Esophagus squamous epithelium (tissue), 5 donors: ENCODE measurements around the gene POU2AF3. TPM values are rescaled to one million over a fixed set of nuclear protein-coding genes. Genes with fewer than 3 reads are reported as not detected.
"Not testable (repeated sequence)": the region's sequence is repeated elsewhere in the genome, so short reads cannot be mapped to it uniquely, and the experiment has no call there.

Experiments
- DNase-seq: peaks from one replicate; lab custom pipeline; 2025; lab: John Stamatoyannopoulos, UW
- H3K27ac ChIP-seq, 4 donors: fragments of 200-600 bp; sonication (generic); one replicate each; pipeline ENCODE4 v1.5.1; 2016 to 2019; ENCODE audit warnings: mild to moderate bottlenecking in 1 of 4
- H3K27me3 ChIP-seq, 4 donors: fragments of 200-600 bp; sonication (generic); 1 replicate in 3 of 4; 2 replicates in 1 of 4; pipeline versions ENCODE4 v1.5.1 to v1.6.0; 2017 to 2021; ENCODE audit warnings: antibody characterized with exemption in 1 of 4
- H3K36me3 ChIP-seq, 3 donors: fragments of 200-600 bp; sonication (generic); one replicate each; pipeline ENCODE4 v1.5.1; 2016 to 2019
- H3K4me1 ChIP-seq, 3 donors: fragments of 200-600 bp; sonication (generic); one replicate each; pipeline ENCODE4 v1.5.1; 2017 to 2019
- H3K4me3 ChIP-seq, 4 donors: fragments of 200-600 bp; sonication (generic); 1 replicate in 3 of 4; 2 replicates in 1 of 4; pipeline ENCODE4 v1.5.1; 2016 to 2019; ENCODE audit warnings: mild to moderate bottlenecking in 2 of 4, moderate library complexity in 1 of 4
- H3K9me3 ChIP-seq, 3 donors: fragments of 200-600 bp; sonication (generic); one replicate each; pipeline ENCODE4 v1.5.1; 2016 to 2019
- CTCF ChIP-seq, 6 experiments: fragments of 450-650 bp in 4 of 6; fragments of 200-600 bp in 2 of 6; sonication (generic) in 2 of 6; IDR thresholded peaks; one replicate each; pipeline ENCODE4 v1.5.1; 2016 to 2019; ENCODE audit warnings: antibody characterized with exemption in 6 of 6, mild to moderate bottlenecking in 4 of 6, moderate library complexity in 4 of 6
- POLR2A ChIP-seq, 4 donors: fragments of 450-650 bp; IDR thresholded peaks; one replicate each; pipeline ENCODE4 v1.6.1; 2017; ENCODE audit warnings: antibody characterized with exemption in 4 of 4, mild to moderate bottlenecking in 4 of 4, moderate library complexity in 3 of 4
- WGBS, 2 donors: methylation state at CpG; one replicate each; pipeline ENCODE4 v1.1.5; 2018; 5-methylcytosine and 5-hydroxymethylcytosine counted together
- intact Hi-C: fragments of 100-400 bp; cut with DNase I; formaldehyde crosslinking; loops from one replicate; pipeline ENCODE4 v1.15.0; 2022
- total RNA-seq, 4 donors: library from RNA; depleted of rRNA; stranded (reverse); fragments of >200 nt; gene quantifications; one replicate each; pipeline ENCODE4 v1.1.0, GENCODE V29; 2016
- donor health status: DM: yes; HTN: yes; CAD: no.

Gene POU2AF3
- total RNA-seq, 4 donors from 2014 or later, result 1.3 to 4.1 (median 2.1) TPM

GRCh38 chr11:111285189-111286091 is 12.9 kb upstream of the POU2AF3 start:
- H3K4me3 ChIP-seq, result no peak overlapping the region
- no peak overlapping the region for H3K27ac ChIP-seq
- DNase-seq, result no peak
- no peaks in the 10 kb centered on the region for H3K27me3 ChIP-seq
- intact Hi-C loops, result no loop called here
- 81 to 94% methylated on average over 7 to 13 of the region's 18 CpGs for WGBS, 2 donors
- no peaks in the 10 kb centered on the region for H3K9me3 ChIP-seq
- H3K4me1 ChIP-seq, result peaks cover 0 to 4% (median 0%) of the 10 kb centered on the region in 3 donors
- no peaks in the 10 kb centered on the region for H3K36me3 ChIP-seq
- no peak for TF ChIP-seq CTCF (IDR thresholded peaks at IDR 0.05)
- no peak for TF ChIP-seq POLR2A (IDR thresholded peaks at IDR 0.05)

- Histone ChIP-seq H3K27me3 (no peaks in the 10 kb centered on the region), H3K9me3 (no peaks in the 10 kb centered on the region), H3K4me3 (no peak overlapping the region), H3K27ac (no peak overlapping the region), H3K4me1 (no peaks in the 10 kb centered on the region), H3K36me3 (no peaks in the 10 kb centered on the region)
- 92% methylated on average over 5 of the region's 5 CpGs for WGBS, 2 donors
- no peak for TF ChIP-seq CTCF (IDR thresholded peaks at IDR 0.05)
- no peak for TF ChIP-seq POLR2A (IDR thresholded peaks at IDR 0.05)
- intact Hi-C loops, result no loop called here
- no peak for DNase-seq
Measured at GRCh38 chr11:111291764-111292163, 6.6 kb upstream of the POU2AF3 start.

- intact Hi-C loops, H3K36me3 ChIP-seq, H3K27ac ChIP-seq, H3K4me1 ChIP-seq, H3K27me3 ChIP-seq, H3K4me3 ChIP-seq, DNase-seq, H3K9me3 ChIP-seq: not testable (repeated sequence)
- WGBS, 2 donors, result 73 to 90% methylated on average over 1 of the region's 1 CpG
Measured at GRCh38 chr11:111292408-111292807, 5.9 kb upstream of the POU2AF3 start.

- no peak for TF ChIP-seq POLR2A (IDR thresholded peaks at IDR 0.05)
- no peak for TF ChIP-seq CTCF (IDR thresholded peaks at IDR 0.05)
- no peak overlapping the region for H3K4me3 ChIP-seq
- peaks cover 0 to 15% (median 0%) of the 10 kb centered on the region in 4 donors for H3K27me3 ChIP-seq
- intact Hi-C loops, result loop anchor here (5.0 kb wide), 1 partner anchor 121 kb away; no protein-coding TSS in a partner anchor
- peaks cover 12 to 34% (median 21%) of the 10 kb centered on the region in 3 donors for H3K4me1 ChIP-seq
- H3K9me3 ChIP-seq, result no peaks in the 10 kb centered on the region
- DNase-seq, result no peak
- peaks cover 0 to 10% (median 0%) of the 10 kb centered on the region in 3 donors for H3K36me3 ChIP-seq
- WGBS, 2 donors, result 95 to 100% methylated on average over 1 to 2 of the region's 3 CpGs
- H3K27ac ChIP-seq, result no peak overlapping the region
Measured at GRCh38 chr11:111296196-111296595, 2.1 kb upstream of the POU2AF3 start.

- no peak for DNase-seq
- TF ChIP-seq POLR2A (IDR thresholded peaks at IDR 0.05) (no peak), CTCF (IDR thresholded peaks at IDR 0.05) (no peak)
- Histone ChIP-seq H3K27ac (no peak overlapping the region), H3K36me3 (peaks cover 0 to 10% (median 0%) of the 10 kb centered on the region in 3 donors), H3K9me3 (no peaks in the 10 kb centered on the region), H3K27me3 (peaks cover 0 to 15% (median 0%) of the 10 kb centered on the region in 4 donors), H3K4me1 (peaks cover 26 to 49% (median 32%) of the 10 kb centered on the region in 3 donors), H3K4me3 (no peak overlapping the region)
- WGBS, 2 donors, result 92 to 94% methylated on average over 9 to 10 of the region's 10 CpGs
- intact Hi-C loops, result loop anchor here (5.0 kb wide), 1 partner anchor 120 kb away; no protein-coding TSS in a partner anchor
Measured at GRCh38 chr11:111297696-111298095, 650 bp upstream of the POU2AF3 start.
